SK-N-SH treated with all-trans-retinoic acid at 6 μM for 48 hours (cell line): Measurements from ENCODE around the gene SEC61A2.

Experiments
- ATAC-seq: fragments of 200-7000 bp; cut with Tn5 transposase; 3 replicates; pipeline ENCODE4 v1.9.1; 2020; ENCODE audit warnings: mild to moderate bottlenecking, moderate library complexity
- ARNTL ChIP-seq: fragments of 450-650 bp; formaldehyde crosslinking; IDR thresholded peaks from 2 replicates; pipeline ENCODE4 v1.5.0; 2020; ENCODE audit warnings: low read depth, mild to moderate bottlenecking, moderate library complexity, borderline replicate concordance
- BACH2 ChIP-seq: fragments of 250-450 bp; sonication (Bioruptor Pico); IDR thresholded peaks from 2 replicates; pipeline ENCODE4 v1.9.0; 2021; ENCODE audit warnings: mild to moderate bottlenecking, borderline replicate concordance
- CREB5 ChIP-seq: fragments of 250-450 bp; sonication (Bioruptor Pico); IDR thresholded peaks from 2 replicates; pipeline ENCODE4 v1.5.1; 2020; ENCODE audit warnings: low read depth, mild to moderate bottlenecking, moderate library complexity
- CSDC2 ChIP-seq: fragments of 250-450 bp; sonication (Bioruptor Pico); IDR thresholded peaks from 2 replicates; pipeline ENCODE4 v1.5.0; 2020; ENCODE audit warnings: mild to moderate bottlenecking, moderate library complexity
- CSRNP3 ChIP-seq: fragments of 250-450 bp; sonication (Bioruptor Pico); IDR thresholded peaks from 2 replicates; pipeline ENCODE4 v1.5.1; 2021; ENCODE audit warnings: mild to moderate bottlenecking, moderate library complexity
- ESRRG ChIP-seq: fragments of 250-450 bp; sonication (Bioruptor Pico); IDR thresholded peaks from 2 replicates; pipeline ENCODE4 v1.6.1; 2021; ENCODE audit warnings: mild to moderate bottlenecking
- GLIS3 ChIP-seq: fragments of 250-450 bp; sonication (Bioruptor Pico); IDR thresholded peaks from 2 replicates; pipeline ENCODE4 v1.5.0; 2020; ENCODE audit warnings: mild to moderate bottlenecking, moderate library complexity
- ISL1 ChIP-seq: fragments of 250-450 bp; sonication (Bioruptor Pico); IDR thresholded peaks from 2 replicates; pipeline ENCODE4 v2.1.2; 2022; ENCODE audit warnings: mild to moderate bottlenecking, moderate library complexity
- OSR1 ChIP-seq: fragments of 250-450 bp; sonication (Bioruptor Pico); IDR thresholded peaks from 2 replicates; pipeline ENCODE4 v1.8.0; 2022; ENCODE audit warnings: moderate library complexity, mild to moderate bottlenecking, inconsistent platforms
- PATZ1 ChIP-seq: fragments of 250-450 bp; sonication (Bioruptor Pico); IDR thresholded peaks from 2 replicates; pipeline ENCODE4 v1.8.0; 2020; ENCODE audit warnings: mild to moderate bottlenecking, moderate library complexity, borderline replicate concordance
- POU6F1 ChIP-seq: fragments of 250-450 bp; sonication (Bioruptor Pico); IDR thresholded peaks from 2 replicates; pipeline ENCODE4 v1.8.0; 2021; ENCODE audit warnings: low read depth, mild to moderate bottlenecking, moderate library complexity, borderline replicate concordance
- PPARA ChIP-seq: fragments of 250-450 bp; sonication (Bioruptor Pico); IDR thresholded peaks from 2 replicates; pipeline ENCODE4 v1.5.0; 2020; ENCODE audit warnings: mild to moderate bottlenecking, borderline replicate concordance
- SNAI2 ChIP-seq: fragments of 250-450 bp; sonication (Bioruptor Pico); IDR thresholded peaks from 2 replicates; pipeline ENCODE4 v1.5.0; 2020; ENCODE audit warnings: mild to moderate bottlenecking, moderate library complexity
- TCF4 ChIP-seq: fragments of 250-450 bp; sonication (Bioruptor Pico); IDR thresholded peaks from 2 replicates; pipeline ENCODE4 v1.8.0; 2021; ENCODE audit warnings: mild to moderate bottlenecking, moderate library complexity, borderline replicate concordance
- TOX ChIP-seq: fragments of 250-450 bp; sonication (Bioruptor Pico); IDR thresholded peaks from 2 replicates; pipeline ENCODE4 v1.8.0; 2021; ENCODE audit warnings: mild to moderate bottlenecking, moderate library complexity, borderline replicate concordance
- TSHZ2 ChIP-seq: fragments of 250-450 bp; sonication (Bioruptor Pico); IDR thresholded peaks from 2 replicates; pipeline ENCODE4 v1.5.0; 2020; ENCODE audit warnings: mild to moderate bottlenecking, moderate library complexity
- ZC3H10 ChIP-seq: fragments of 250-450 bp; sonication (Bioruptor Pico); IDR thresholded peaks from 2 replicates; pipeline ENCODE4 v1.5.1; 2021; ENCODE audit warnings: mild to moderate bottlenecking, moderate library complexity
- ZFP3 ChIP-seq: fragments of 250-450 bp; sonication (Bioruptor Pico); IDR thresholded peaks from 2 replicates; pipeline ENCODE4 v1.5.0; 2020; ENCODE audit warnings: mild to moderate bottlenecking, moderate library complexity
- ZFP30 ChIP-seq: fragments of 450-650 bp; formaldehyde crosslinking; IDR thresholded peaks from 2 replicates; pipeline ENCODE4 v1.5.0; 2022; ENCODE audit warnings: mild to moderate bottlenecking, moderate library complexity
- ZNF565 ChIP-seq: fragments of 450-650 bp; formaldehyde crosslinking; conservative IDR thresholded peaks from 2 replicates; pipeline ENCODE4 v1.5.0; 2020; ENCODE audit warnings: low read depth, mild to moderate bottlenecking, moderate library complexity
- ZNF70 ChIP-seq: fragments of 450-650 bp; formaldehyde crosslinking; IDR thresholded peaks from 2 replicates; pipeline ENCODE4 v1.5.0; 2020; ENCODE audit warnings: mild to moderate bottlenecking, moderate library complexity
- ZNF8 ChIP-seq: fragments of 450-650 bp; formaldehyde crosslinking; IDR thresholded peaks from 2 replicates; pipeline ENCODE4 v1.5.0; 2020; ENCODE audit warnings: mild to moderate bottlenecking, moderate library complexity

The SEC61A2 gene

GRCh38 chr10:12165036-12165435 lies 35.6 kb downstream of the SEC61A2 start:
- TF ChIP-seq ZNF70 (no peak), PATZ1 (CRISPR knock-in tag) (no peak), CSRNP3 (CRISPR knock-in tag) (no peak), ESRRG (CRISPR knock-in tag) (no peak), TSHZ2 (CRISPR knock-in tag) (no peak), ZNF8 (no peak), ZFP30 (CRISPR knock-in tag) (no peak), ZC3H10 (CRISPR knock-in tag) (no peak), OSR1 (CRISPR knock-in tag) (no peak), POU6F1 (no peak), ZFP3 (CRISPR knock-in tag) (no peak), TOX (CRISPR knock-in tag) (no peak), ISL1 (CRISPR knock-in tag) (no peak), CREB5 (CRISPR knock-in tag) (no peak), CSDC2 (no peak), ARNTL (CRISPR knock-in tag) (no peak), SNAI2 (CRISPR knock-in tag) (no peak), PPARA (no peak), BACH2 (CRISPR knock-in tag) (no peak), GLIS3 (CRISPR knock-in tag) (no peak)
- no peak for ATAC-seq

GRCh38 chr10:12165999-12166775 lies 36.7 kb downstream of the SEC61A2 start:
- no peak; the same call in 2 of the 3 replicates for ATAC-seq
- TF ChIP-seq CSRNP3 (CRISPR knock-in tag) (no peak), ZNF70 (no peak), SNAI2 (CRISPR knock-in tag) (no peak), PATZ1 (CRISPR knock-in tag) (no peak), BACH2 (CRISPR knock-in tag) (no peak), OSR1 (CRISPR knock-in tag) (no peak), TSHZ2 (CRISPR knock-in tag) (no peak), GLIS3 (CRISPR knock-in tag) (no peak), TCF4 (no peak), CSDC2 (no peak), ISL1 (CRISPR knock-in tag) (no peak), ZNF8 (no peak), PPARA (no peak), ZNF565 (CRISPR knock-in tag) (no peak), ZFP3 (CRISPR knock-in tag) (no peak), ESRRG (CRISPR knock-in tag) (no peak)
